GM12865 (cell line): ENCODE results near the gene SLC38A10.
"Not testable (repeated sequence)": the region's sequence is repeated elsewhere in the genome, so short reads cannot be mapped to it uniquely, and the experiment has no call there.

Experiments
- DNase-seq: peaks from one replicate; pipeline ENCODE4 v3.0.0; 2010; ENCODE audit warnings: low read depth
- H3K4me3 ChIP-seq: 2 replicates; pipeline ENCODE4 v1.5.1; 2011; ENCODE audit warnings: mild to moderate bottlenecking, low read depth, low read length, control low read depth
- TF ChIP-seq, protein P1 (sequence below): IDR thresholded peaks from 2 replicates; pipeline ENCODE4 v1.5.1; 2011; ENCODE audit warnings: low read length, control low read depth, low read depth, inconsistent platforms; ENCODE audit not compliant: insufficient read depth; ENCODE audit errors: missing control alignments

The SLC38A10 gene

DNA sequence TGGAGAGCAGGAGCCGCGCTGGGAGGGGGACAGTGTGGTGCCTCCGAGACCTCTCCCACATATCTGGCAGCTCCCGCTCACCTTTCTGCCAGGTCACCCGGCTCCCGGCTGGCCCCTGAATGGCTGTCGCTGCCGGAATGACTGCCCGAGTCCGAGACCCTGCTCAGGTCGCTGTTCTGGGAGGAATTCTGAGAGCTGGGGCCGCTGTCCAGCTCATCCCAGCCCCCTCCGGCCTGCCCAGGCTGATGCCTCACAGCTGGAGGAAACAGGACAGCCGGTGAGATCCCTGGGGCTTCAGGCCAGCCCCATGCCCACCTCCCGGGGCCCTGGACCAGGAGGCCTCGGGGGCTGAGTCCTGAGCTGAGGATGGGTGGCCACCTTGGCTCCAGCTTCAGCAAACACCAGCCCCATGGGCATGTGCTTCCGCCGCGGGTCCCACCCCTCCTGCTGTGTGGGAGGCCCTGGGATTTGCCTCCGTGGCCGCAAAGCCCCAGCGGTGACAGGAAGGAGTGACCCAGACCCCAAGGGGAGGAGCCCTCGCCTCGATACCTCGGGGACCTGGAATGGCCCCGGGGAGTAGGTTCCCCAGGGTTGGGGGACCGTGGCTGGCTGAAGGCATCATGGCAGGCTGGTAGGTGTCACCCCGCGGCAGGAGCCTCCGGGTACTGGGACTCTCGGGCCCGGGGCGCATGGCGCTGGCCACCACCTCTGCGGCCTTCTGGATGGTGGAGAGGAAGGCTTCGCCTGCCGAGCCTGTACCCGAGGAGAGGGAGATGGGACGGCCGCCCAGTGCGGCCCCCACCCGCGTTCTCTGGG, 63.1 kb downstream of the SLC38A10 start:
- TF ChIP-seq, protein P1, sequence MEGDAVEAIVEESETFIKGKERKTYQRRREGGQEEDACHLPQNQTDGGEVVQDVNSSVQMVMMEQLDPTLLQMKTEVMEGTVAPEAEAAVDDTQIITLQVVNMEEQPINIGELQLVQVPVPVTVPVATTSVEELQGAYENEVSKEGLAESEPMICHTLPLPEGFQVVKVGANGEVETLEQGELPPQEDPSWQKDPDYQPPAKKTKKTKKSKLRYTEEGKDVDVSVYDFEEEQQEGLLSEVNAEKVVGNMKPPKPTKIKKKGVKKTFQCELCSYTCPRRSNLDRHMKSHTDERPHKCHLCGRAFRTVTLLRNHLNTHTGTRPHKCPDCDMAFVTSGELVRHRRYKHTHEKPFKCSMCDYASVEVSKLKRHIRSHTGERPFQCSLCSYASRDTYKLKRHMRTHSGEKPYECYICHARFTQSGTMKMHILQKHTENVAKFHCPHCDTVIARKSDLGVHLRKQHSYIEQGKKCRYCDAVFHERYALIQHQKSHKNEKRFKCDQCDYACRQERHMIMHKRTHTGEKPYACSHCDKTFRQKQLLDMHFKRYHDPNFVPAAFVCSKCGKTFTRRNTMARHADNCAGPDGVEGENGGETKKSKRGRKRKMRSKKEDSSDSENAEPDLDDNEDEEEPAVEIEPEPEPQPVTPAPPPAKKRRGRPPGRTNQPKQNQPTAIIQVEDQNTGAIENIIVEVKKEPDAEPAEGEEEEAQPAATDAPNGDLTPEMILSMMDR, result no peak
- H3K4me3 ChIP-seq, result no peak overlapping the region
- no peak for DNase-seq

DNA sequence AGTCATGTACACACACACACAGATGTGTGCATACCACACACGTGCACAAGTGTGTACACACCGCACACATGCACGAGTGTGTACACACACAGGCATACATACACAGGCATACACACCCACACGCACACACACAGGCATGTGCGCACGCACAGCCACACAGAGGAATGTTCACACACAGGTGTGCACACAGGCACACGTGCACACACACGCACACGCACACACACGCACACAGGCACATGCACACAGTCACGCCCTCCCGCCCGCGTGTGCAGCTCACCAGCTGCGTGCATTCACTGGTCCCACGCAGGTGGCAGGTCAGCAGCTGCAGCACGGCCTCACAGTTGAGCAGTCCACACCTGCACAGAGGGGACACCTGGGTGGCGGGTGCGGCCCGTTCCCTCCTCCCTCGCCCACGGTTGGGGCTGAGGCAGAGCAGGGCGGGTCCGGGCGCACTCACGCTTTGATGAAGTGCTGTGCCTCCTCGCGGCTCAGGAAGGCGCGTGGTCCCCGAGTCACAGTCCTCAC, 63.9 kb downstream of the SLC38A10 start:
- DNase-seq, result no peak
- TF ChIP-seq, protein P1, result no peak
- H3K4me3 ChIP-seq, result no peak overlapping the region

DNA sequence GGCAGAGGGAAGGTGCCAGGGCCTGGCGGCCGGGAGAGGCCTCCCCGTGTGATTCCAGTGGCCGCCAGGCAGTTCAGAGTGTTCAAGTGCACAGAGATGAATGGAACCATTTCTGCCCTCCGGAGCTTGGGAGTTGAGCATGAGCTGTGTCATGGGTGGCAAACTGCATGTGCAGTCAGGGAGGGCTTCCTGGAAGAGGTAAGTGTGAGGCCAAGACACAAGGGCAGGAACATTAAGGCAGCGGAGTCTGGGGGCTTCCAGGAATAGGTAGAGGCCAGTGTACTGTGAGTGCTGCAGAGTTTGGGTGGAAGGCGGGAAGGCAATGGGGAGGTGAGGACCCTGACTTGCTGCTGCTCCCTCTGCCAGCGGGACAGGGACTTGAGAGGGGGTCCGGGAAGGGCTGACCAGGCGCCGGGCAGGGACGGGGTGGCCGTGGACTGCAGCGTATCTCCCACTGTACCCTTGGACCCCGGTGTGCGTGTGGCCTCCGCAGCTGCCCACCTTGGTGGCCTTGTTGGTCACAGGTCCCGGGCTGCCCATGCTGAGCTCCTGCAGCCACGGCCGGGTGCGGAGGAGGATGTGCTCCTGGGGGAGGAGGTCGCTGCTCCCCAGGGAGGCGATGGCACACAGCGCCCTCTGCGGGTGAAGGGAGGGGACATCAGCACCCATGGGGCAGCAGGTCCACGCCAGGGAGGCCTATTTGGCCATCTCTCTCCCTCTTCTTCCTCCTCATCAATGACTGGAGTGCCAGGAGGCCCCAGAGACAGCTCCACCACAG, 64.9 kb downstream of the SLC38A10 start:
- no peak overlapping the region for H3K4me3 ChIP-seq
- peak; percentile 38 for DNase-seq
- TF ChIP-seq, protein P1, result peak; percentile 56

DNA sequence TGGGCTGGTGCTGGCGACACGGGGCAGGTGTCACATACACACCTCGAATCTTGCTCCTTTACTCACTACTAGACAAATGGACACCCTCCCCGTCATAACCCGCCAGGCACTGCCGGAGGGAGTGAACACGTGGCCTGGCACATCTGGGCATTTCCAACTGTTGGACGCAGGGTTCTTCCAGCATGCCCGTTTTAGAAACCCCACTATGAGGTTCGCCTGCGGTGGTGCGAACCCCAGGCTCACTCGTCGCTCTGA, 65.5 kb downstream of the SLC38A10 start:
- TF ChIP-seq, protein P1, result no peak
- no peak for DNase-seq
- no peak overlapping the region for H3K4me3 ChIP-seq

DNA sequence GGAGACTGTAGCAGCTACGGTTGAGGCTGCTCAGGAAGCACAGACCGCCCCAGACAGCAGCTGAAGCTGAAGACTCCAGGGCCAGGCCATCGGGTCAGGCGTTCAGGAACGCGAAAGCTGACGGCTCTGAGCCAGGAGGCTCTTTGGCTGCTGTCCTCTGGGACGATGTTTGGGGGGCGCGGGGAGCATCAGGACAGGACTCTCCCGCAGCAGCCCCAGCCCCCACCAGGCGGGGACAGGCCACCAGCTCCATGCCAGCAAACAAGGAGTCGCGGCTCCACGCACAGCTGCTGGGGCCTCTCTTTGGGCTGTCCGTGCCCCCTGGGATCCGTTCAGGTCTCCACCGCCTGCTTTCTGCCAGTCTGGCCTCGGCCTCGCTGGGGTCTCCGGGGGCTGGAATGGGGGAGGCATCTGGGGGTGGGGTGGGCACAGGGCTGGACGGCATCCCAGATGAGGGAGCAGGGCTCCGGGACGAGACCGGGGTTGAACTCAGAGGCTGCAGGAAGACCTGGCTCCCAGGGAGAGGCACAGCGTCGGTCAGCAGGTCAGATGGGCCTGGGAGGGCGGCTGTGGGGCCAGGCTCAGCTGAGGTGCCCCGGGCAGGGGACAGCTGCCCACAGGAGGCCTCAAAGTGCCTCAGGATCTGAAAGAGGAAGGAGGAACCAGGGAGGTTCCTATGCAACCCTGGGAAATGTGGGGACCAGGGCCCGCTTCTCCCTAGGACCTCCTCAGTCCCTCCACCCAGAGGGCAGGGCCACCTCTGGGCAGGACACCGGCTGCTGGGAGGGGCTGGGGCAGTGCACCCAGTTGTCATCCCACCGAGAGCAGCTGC, 66.1 kb downstream of the SLC38A10 start:
- no peak overlapping the region for H3K4me3 ChIP-seq
- TF ChIP-seq, protein P1, result no peak
- no peak for DNase-seq

DNA sequence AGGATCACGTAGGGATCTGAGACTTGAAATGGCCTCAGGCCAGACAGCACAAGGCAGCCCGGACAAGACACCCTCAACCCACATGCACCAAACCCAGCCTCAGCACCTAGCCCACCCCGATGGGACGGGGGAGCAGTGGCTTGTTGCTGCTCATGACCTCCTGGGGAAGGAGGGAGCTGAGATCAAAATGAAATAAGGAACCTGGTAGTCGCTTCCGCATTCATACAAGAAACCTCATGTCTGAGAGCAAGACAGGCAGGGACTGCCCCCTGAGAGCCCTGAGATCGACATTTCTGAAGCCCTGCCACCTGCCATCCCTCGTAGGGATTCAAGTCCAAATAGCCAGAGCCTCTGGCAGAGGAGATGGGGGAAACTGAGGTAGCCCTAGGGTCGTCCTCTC, 66.7 kb downstream of the SLC38A10 start:
- TF ChIP-seq, protein P1, result no peak
- peak; percentile 63 for DNase-seq
- H3K4me3 ChIP-seq, result no peak overlapping the region

DNA sequence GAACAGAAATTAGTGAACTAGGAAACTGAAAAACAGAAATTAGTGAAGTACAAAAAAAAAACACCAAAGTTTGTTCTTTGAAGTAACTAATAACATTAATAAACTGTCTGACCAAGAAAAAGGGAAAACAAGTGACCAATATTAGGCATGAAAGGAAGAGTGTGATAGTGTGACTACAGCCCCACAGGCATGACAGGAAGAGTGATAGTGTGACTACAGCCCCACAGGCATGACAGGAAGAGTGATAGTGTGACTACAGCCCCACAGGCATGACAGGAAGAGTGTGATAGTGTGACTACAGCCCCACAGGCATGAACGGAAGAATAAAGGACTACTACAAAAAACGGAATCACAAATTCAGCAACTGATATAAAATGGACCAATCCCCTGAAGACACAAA, 67.5 kb downstream of the SLC38A10 start:
- H3K4me3 ChIP-seq, DNase-seq: not testable (repeated sequence)
